ENCODE data around the gene CD55. TPM values are rescaled to one million over a fixed set of nuclear protein-coding genes. Genes with fewer than 3 reads are reported as not detected.

The CD55 gene
- total RNA-seq, 2 donors from 2014 or later = 19.5 to 26.1 TPM

- H3K4me1 Mint-ChIP-seq = peaks cover 18% of the 10 kb centered on the region
- no peak for DNase-seq
- Histone ChIP-seq H3K4me3 (ENCODE audit: low read length) (no peak overlapping the region), H3K9ac (ENCODE audit: extremely low read depth, low read length, poor library complexity, severe bottlenecking) (no peak overlapping the region), H3K27ac (ENCODE audit: low read depth, low read length) (no peak overlapping the region), H3K4me1 (ENCODE audit: control insufficient read depth, insufficient read depth, low read length) (no peaks in the 10 kb centered on the region), H3K9me3 (ENCODE audit: control insufficient read depth, low read length) (no peaks in the 10 kb centered on the region), H3K36me3 (ENCODE audit: control insufficient read depth, insufficient read depth, low read length) (no peaks in the 10 kb centered on the region), H3K27me3 (ENCODE audit: control insufficient read depth, insufficient read depth, low read length, poor library complexity, severe bottlenecking) (no peaks in the 10 kb centered on the region)
- no peaks in the 10 kb centered on the region for H3K36me3 Mint-ChIP-seq (ENCODE audit: low read depth)
- TF ChIP-seq CTCF (conservative IDR thresholded peaks at IDR 0.05) = no peak
- no peak overlapping the region for H3K27ac Mint-ChIP-seq
- no peaks in the 10 kb centered on the region for H3K9me3 Mint-ChIP-seq
- no peak overlapping the region for H3K4me3 Mint-ChIP-seq
- 92 to 94% methylated on average over 5 of the region's 5 CpGs for WGBS, 2 experiments (ENCODE audit: insufficient coverage in 1 of 2, insufficient read length in 1 of 2)
- no peaks in the 10 kb centered on the region for H3K27me3 Mint-ChIP-seq (ENCODE audit: insufficient read depth)
Observed at GRCh38 chr1:207284209-207284897, 37.1 kb upstream of the CD55 start.

- no peaks in the 10 kb centered on the region for H3K27me3 ChIP-seq (ENCODE audit: control insufficient read depth, insufficient read depth, low read length, poor library complexity, severe bottlenecking)
- Mint-ChIP-seq H3K9me3 (peaks cover 20% of the 10 kb centered on the region), H3K4me1 (peaks cover 18% of the 10 kb centered on the region), H3K27ac (no peak overlapping the region), H3K27me3 (ENCODE audit: insufficient read depth) (no peaks in the 10 kb centered on the region), H3K4me3 (no peak overlapping the region), H3K36me3 (ENCODE audit: low read depth) (peaks cover 10% of the 10 kb centered on the region)
- no peak for TF ChIP-seq CTCF (conservative IDR thresholded peaks at IDR 0.05)
- no peaks in the 10 kb centered on the region for H3K36me3 ChIP-seq (ENCODE audit: control insufficient read depth, insufficient read depth, low read length)
- DNase-seq = no peak
- no peaks in the 10 kb centered on the region for H3K4me1 ChIP-seq (ENCODE audit: control insufficient read depth, insufficient read depth, low read length)
- H3K27ac ChIP-seq (ENCODE audit: low read depth, low read length) = no peak overlapping the region
- H3K9me3 ChIP-seq (ENCODE audit: control insufficient read depth, low read length) = peaks cover 8% of the 10 kb centered on the region
- WGBS, 2 experiments (ENCODE audit: insufficient coverage in 1 of 2, insufficient read length in 1 of 2) = 97 to 100% methylated on average over 1 to 2 of the region's 2 CpGs
- H3K4me3 ChIP-seq (ENCODE audit: low read length) = no peak overlapping the region
- H3K9ac ChIP-seq (ENCODE audit: extremely low read depth, low read length, poor library complexity, severe bottlenecking) = no peak overlapping the region
Observed at GRCh38 chr1:207286786-207287468, 34.6 kb upstream of the CD55 start.

GRCh38 chr1:207288315-207288714, 33.2 kb upstream of the CD55 start:
- Mint-ChIP-seq H3K27ac (no peak overlapping the region), H3K4me1 (peaks cover 11% of the 10 kb centered on the region), H3K9me3 (peaks cover 34% of the 10 kb centered on the region), H3K36me3 (ENCODE audit: low read depth) (peaks cover 16% of the 10 kb centered on the region), H3K27me3 (ENCODE audit: insufficient read depth) (no peaks in the 10 kb centered on the region), H3K4me3 (no peak overlapping the region)
- no peaks in the 10 kb centered on the region for H3K27me3 ChIP-seq (ENCODE audit: control insufficient read depth, insufficient read depth, low read length, poor library complexity, severe bottlenecking)
- H3K9me3 ChIP-seq (ENCODE audit: control insufficient read depth, low read length) = peaks cover 16% of the 10 kb centered on the region
- H3K27ac ChIP-seq (ENCODE audit: low read depth, low read length) = no peak overlapping the region
- H3K9ac ChIP-seq (ENCODE audit: extremely low read depth, low read length, poor library complexity, severe bottlenecking) = no peak overlapping the region
- H3K36me3 ChIP-seq (ENCODE audit: control insufficient read depth, insufficient read depth, low read length) = no peaks in the 10 kb centered on the region
- 88 to 91% methylated on average over 3 to 4 of the region's 4 CpGs for WGBS, 2 experiments (ENCODE audit: insufficient coverage in 1 of 2, insufficient read length in 1 of 2)
- no peak overlapping the region for H3K4me3 ChIP-seq (ENCODE audit: low read length)
- no peak for TF ChIP-seq CTCF (conservative IDR thresholded peaks at IDR 0.05)
- no peak for DNase-seq
- no peaks in the 10 kb centered on the region for H3K4me1 ChIP-seq (ENCODE audit: control insufficient read depth, insufficient read depth, low read length)
